SK-N-SH treated with all-trans-retinoic acid at 6 μM for 48 hours (cell line): ENCODE measurements around the gene CENPT.

Experiments
- ESRRG ChIP-seq: fragments of 250-450 bp; sonication (Bioruptor Pico); IDR thresholded peaks from 2 replicates; pipeline ENCODE4 v1.6.1; 2021; ENCODE audit warnings: mild to moderate bottlenecking
- OSR1 ChIP-seq: fragments of 250-450 bp; sonication (Bioruptor Pico); IDR thresholded peaks from 2 replicates; pipeline ENCODE4 v1.8.0; 2022; ENCODE audit warnings: moderate library complexity, mild to moderate bottlenecking, inconsistent platforms
- RARB ChIP-seq: fragments of 250-450 bp; sonication (Bioruptor Pico); IDR thresholded peaks from 2 replicates; pipeline ENCODE4 v1.8.0; 2021; ENCODE audit warnings: mild to moderate bottlenecking, moderate library complexity
- TCF4 ChIP-seq: fragments of 250-450 bp; sonication (Bioruptor Pico); IDR thresholded peaks from 2 replicates; pipeline ENCODE4 v1.8.0; 2021; ENCODE audit warnings: mild to moderate bottlenecking, moderate library complexity, borderline replicate concordance
- ZC3H10 ChIP-seq: fragments of 250-450 bp; sonication (Bioruptor Pico); IDR thresholded peaks from 2 replicates; pipeline ENCODE4 v1.5.1; 2021; ENCODE audit warnings: mild to moderate bottlenecking, moderate library complexity
- ZFP30 ChIP-seq: fragments of 450-650 bp; formaldehyde crosslinking; IDR thresholded peaks from 2 replicates; pipeline ENCODE4 v1.5.0; 2022; ENCODE audit warnings: mild to moderate bottlenecking, moderate library complexity
- ZNF8 ChIP-seq: fragments of 450-650 bp; formaldehyde crosslinking; IDR thresholded peaks from 2 replicates; pipeline ENCODE4 v1.5.0; 2020; ENCODE audit warnings: mild to moderate bottlenecking, moderate library complexity
- TF ChIP-seq, protein P1 (sequence below): fragments of 250-450 bp; sonication (Bioruptor Pico); IDR thresholded peaks from 2 replicates; pipeline ENCODE4 v1.8.0; 2020; ENCODE audit warnings: mild to moderate bottlenecking, moderate library complexity, borderline replicate concordance
- TF ChIP-seq, protein P2 (sequence below): fragments of 250-450 bp; sonication (Bioruptor Pico); IDR thresholded peaks from 2 replicates; pipeline ENCODE4 v1.8.0; 2021; ENCODE audit warnings: low read depth, mild to moderate bottlenecking, moderate library complexity, borderline replicate concordance
- TF ChIP-seq, protein P3 (sequence below): fragments of 250-450 bp; sonication (Bioruptor Pico); IDR thresholded peaks from 2 replicates; pipeline ENCODE4 v1.5.1; 2020; ENCODE audit warnings: low read depth, mild to moderate bottlenecking, moderate library complexity

DNA sequence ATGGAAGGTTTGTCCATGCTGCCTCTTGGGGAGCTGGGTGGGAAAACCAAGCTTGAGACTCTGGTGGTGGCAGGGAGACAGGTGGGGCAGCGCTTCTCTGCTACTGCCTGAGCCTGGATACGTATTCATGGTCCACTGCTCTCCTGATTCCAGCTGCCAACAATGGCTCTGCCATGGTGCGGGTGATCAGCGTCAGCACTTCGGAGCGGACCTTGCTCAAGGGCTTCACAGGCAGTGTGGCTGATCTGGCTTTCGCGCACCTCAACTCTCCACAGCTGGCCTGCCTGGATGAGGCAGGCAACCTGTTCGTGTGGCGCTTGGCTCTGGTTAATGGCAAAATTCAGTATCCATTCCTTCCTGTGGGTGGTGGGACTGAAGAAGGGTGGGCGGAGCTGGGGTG is 29.6 kb upstream of the CENPT start:
- TF ChIP-seq TCF4 (CRISPR knock-in tag) (no peak), ZC3H10 (CRISPR knock-in tag) (no peak), RARB (CRISPR knock-in tag) (no peak), OSR1 (CRISPR knock-in tag) (no peak), ESRRG (CRISPR knock-in tag) (no peak), ZNF8 (CRISPR knock-in tag) (no peak), ZFP30 (CRISPR knock-in tag) (no peak)
- TF ChIP-seq, protein P1, sequence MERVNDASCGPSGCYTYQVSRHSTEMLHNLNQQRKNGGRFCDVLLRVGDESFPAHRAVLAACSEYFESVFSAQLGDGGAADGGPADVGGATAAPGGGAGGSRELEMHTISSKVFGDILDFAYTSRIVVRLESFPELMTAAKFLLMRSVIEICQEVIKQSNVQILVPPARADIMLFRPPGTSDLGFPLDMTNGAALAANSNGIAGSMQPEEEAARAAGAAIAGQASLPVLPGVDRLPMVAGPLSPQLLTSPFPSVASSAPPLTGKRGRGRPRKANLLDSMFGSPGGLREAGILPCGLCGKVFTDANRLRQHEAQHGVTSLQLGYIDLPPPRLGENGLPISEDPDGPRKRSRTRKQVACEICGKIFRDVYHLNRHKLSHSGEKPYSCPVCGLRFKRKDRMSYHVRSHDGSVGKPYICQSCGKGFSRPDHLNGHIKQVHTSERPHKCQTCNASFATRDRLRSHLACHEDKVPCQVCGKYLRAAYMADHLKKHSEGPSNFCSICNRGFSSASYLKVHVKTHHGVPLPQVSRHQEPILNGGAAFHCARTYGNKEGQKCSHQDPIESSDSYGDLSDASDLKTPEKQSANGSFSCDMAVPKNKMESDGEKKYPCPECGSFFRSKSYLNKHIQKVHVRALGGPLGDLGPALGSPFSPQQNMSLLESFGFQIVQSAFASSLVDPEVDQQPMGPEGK (CRISPR knock-in tag) = no peak
- TF ChIP-seq, protein P2, sequence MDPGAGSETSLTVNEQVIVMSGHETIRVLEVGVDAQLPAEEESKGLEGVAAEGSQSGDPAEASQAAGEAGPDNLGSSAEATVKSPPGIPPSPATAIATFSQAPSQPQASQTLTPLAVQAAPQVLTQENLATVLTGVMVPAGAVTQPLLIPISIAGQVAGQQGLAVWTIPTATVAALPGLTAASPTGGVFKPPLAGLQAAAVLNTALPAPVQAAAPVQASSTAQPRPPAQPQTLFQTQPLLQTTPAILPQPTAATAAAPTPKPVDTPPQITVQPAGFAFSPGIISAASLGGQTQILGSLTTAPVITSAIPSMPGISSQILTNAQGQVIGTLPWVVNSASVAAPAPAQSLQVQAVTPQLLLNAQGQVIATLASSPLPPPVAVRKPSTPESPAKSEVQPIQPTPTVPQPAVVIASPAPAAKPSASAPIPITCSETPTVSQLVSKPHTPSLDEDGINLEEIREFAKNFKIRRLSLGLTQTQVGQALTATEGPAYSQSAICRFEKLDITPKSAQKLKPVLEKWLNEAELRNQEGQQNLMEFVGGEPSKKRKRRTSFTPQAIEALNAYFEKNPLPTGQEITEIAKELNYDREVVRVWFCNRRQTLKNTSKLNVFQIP (CRISPR knock-in tag) = no peak
- TF ChIP-seq, protein P3, sequence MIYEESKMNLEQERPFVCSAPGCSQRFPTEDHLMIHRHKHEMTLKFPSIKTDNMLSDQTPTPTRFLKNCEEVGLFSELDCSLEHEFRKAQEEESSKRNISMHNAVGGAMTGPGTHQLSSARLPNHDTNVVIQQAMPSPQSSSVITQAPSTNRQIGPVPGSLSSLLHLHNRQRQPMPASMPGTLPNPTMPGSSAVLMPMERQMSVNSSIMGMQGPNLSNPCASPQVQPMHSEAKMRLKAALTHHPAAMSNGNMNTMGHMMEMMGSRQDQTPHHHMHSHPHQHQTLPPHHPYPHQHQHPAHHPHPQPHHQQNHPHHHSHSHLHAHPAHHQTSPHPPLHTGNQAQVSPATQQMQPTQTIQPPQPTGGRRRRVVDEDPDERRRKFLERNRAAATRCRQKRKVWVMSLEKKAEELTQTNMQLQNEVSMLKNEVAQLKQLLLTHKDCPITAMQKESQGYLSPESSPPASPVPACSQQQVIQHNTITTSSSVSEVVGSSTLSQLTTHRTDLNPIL (CRISPR knock-in tag) = no peak
